SK-N-SH (cell line): ENCODE measurements around the gene C17orf50. TPM values are rescaled to one million over a fixed set of nuclear protein-coding genes. Genes with fewer than 3 reads are reported as not detected.

Experiments used
- CTCF ChIA-PET: fragments of 300-600, 350-600 bp; formaldehyde crosslinking; extraction: SDS; loops from one replicate; lab custom pipeline; 2021; lab: Yijun Ruan, JAX
- POLR2A ChIA-PET: fragments of 350-600 bp; sonication (Branson Sonifier 250); formaldehyde crosslinking; extraction: SDS; loops from one replicate; lab custom pipeline; 2020; ENCODE audit warnings: antibody characterized with exemption, inconsistent platforms; lab: Yijun Ruan, JAX
- DNase-seq: peaks from one replicate; pipeline ENCODE4 v3.0.0; 2012
- H2AFZ ChIP-seq: fragments of 200-600 bp; sonication (generic); 2 replicates; pipeline ENCODE4 v1.8.1; 2016; ENCODE audit warnings: antibody characterized with exemption, mild to moderate bottlenecking, low read depth
- H3F3A ChIP-seq: fragments of 200-600 bp; sonication (generic); replicated peaks from 2 replicates; pipeline ENCODE3; 2016; ENCODE audit warnings: antibody characterized with exemption, mild to moderate bottlenecking; ENCODE audit not compliant: insufficient read depth
- H3K27ac ChIP-seq, 2 experiments: fragments of 200-500 bp in 1 of 2; fragments of 200-600 bp in 1 of 2; sonication (Bioruptor generic) in 1 of 2; sonication (generic), shearing (Covaris generic) in 1 of 2; 2 replicates each; pipeline versions ENCODE4 v1.5.1 to v1.6.1; 2014 to 2016; ENCODE audit warnings: low read depth in 2 of 2, inconsistent platforms in 1 of 2, low read length in 1 of 2, mild to moderate bottlenecking in 1 of 2, mixed read lengths in 1 of 2
- H3K27me3 ChIP-seq: fragments of 200-600 bp; sonication (generic), shearing (Covaris generic); 2 replicates; pipeline ENCODE4 v1.6.1; 2016; ENCODE audit warnings: mixed run types; ENCODE audit not compliant: insufficient read depth
- H3K36me3 ChIP-seq, 2 experiments: fragments of 200-500 bp in 1 of 2; fragments of 200-600 bp in 1 of 2; sonication (Bioruptor generic) in 1 of 2; sonication (generic) in 1 of 2; replicated peaks in 1 of 2; 2 replicates each; pipeline versions ENCODE3 to v1.5.1; 2014 to 2016; ENCODE audit warnings: low read length in 1 of 2, mild to moderate bottlenecking in 1 of 2; ENCODE audit not compliant: insufficient read depth in 2 of 2, control insufficient read depth in 1 of 2
- H3K4me1 ChIP-seq, 2 experiments: fragments of 200-500 bp in 1 of 2; fragments of 200-600 bp in 1 of 2; sonication (Bioruptor generic) in 1 of 2; sonication (generic), shearing (Covaris generic) in 1 of 2; 2 replicates each; pipeline versions ENCODE4 v1.5.1 to v1.6.1; 2014 to 2016; ENCODE audit warnings: low read depth in 1 of 2, low read length in 1 of 2, mixed run types in 1 of 2; ENCODE audit not compliant: insufficient read depth in 2 of 2, control insufficient read depth in 1 of 2
- H3K4me2 ChIP-seq: fragments of 200-600 bp; sonication (generic), shearing (Covaris generic); 2 replicates; pipeline ENCODE4 v1.6.1; 2017; ENCODE audit warnings: mixed run types
- H3K4me3 ChIP-seq, 2 experiments: fragments of 200-500 bp in 1 of 2; fragments of 200-600 bp in 1 of 2; sonication (Bioruptor generic) in 1 of 2; sonication (generic), shearing (Covaris generic) in 1 of 2; 2 replicates each; pipeline versions ENCODE4 v1.5.1 to v1.8.1; 2014 to 2016; ENCODE audit warnings: low read depth in 2 of 2, inconsistent platforms in 1 of 2, low read length in 1 of 2, mild to moderate bottlenecking in 1 of 2, mixed read lengths in 1 of 2, moderate library complexity in 1 of 2
- H3K79me2 ChIP-seq: fragments of 200-600 bp; sonication (generic); 2 replicates; pipeline ENCODE4 v1.8.1; 2017; ENCODE audit warnings: mild to moderate bottlenecking; ENCODE audit not compliant: insufficient read depth
- H3K9ac ChIP-seq: fragments of 200-600 bp; sonication (generic); 2 replicates; pipeline ENCODE4 v1.6.1; 2017; ENCODE audit warnings: mixed run types
- H3K9me2 ChIP-seq: fragments of 200-600 bp; sonication (generic); 2 replicates; pipeline ENCODE4 v1.6.1; 2017; ENCODE audit warnings: mixed run types
- H3K9me3 ChIP-seq: fragments of 200-600 bp; sonication (generic); 2 replicates; pipeline ENCODE4 v1.6.1; 2017; ENCODE audit warnings: mixed run types, mild to moderate bottlenecking, moderate library complexity
- H4K20me1 ChIP-seq: fragments of 200-600 bp; sonication (generic); 2 replicates; pipeline ENCODE4 v1.6.1; 2017; ENCODE audit warnings: mild to moderate bottlenecking, mixed run types; ENCODE audit not compliant: insufficient read depth
- CTCF ChIP-seq: fragments of 200-600 bp; sonication (generic); IDR thresholded peaks from 2 replicates; pipeline ENCODE4 v1.6.1; 2017; ENCODE audit warnings: antibody characterized with exemption, mild to moderate bottlenecking, moderate library complexity
- EZH2phosphoT487 ChIP-seq: fragments of 200-600 bp; sonication (generic); IDR thresholded peaks from 2 replicates; pipeline ENCODE4 v1.6.1; 2017; ENCODE audit warnings: low read depth, mixed run types, mild to moderate bottlenecking, antibody characterized with exemption, moderate library complexity, borderline replicate concordance
- IRF3 ChIP-seq: fragments of 150-350 bp; IDR thresholded peaks from 2 replicates; pipeline ENCODE4 v1.6.1; 2016; ENCODE audit warnings: mild to moderate bottlenecking, low read depth, low read length
- MXI1 ChIP-seq: IDR thresholded peaks from 2 replicates; pipeline ENCODE4 v1.6.1; 2012; ENCODE audit warnings: mild to moderate bottlenecking, low read depth, low read length, improper control_type of control experiment
- PBX3 ChIP-seq: IDR thresholded peaks from 2 replicates; pipeline ENCODE4; 2012
- RFX5 ChIP-seq: IDR thresholded peaks from 2 replicates; pipeline ENCODE4 v1.6.1; 2012; ENCODE audit warnings: mild to moderate bottlenecking, improper control_type of control experiment, low read length
- SMC3 ChIP-seq: IDR thresholded peaks from 2 replicates; pipeline ENCODE4 v1.6.1; 2012; ENCODE audit warnings: low read depth, low read length, improper control_type of control experiment
- ZBTB33 ChIP-seq: IDR thresholded peaks from 2 replicates; pipeline ENCODE4 v1.4.0; 2012; ENCODE audit warnings: low read depth, borderline replicate concordance
- WGBS: methylation state at CpG from one replicate; pipeline ENCODE4 v1.1.6; 2017; ENCODE audit warnings: low lambda C conversion rate; 5-methylcytosine and 5-hydroxymethylcytosine counted together
- polyA plus RNA-seq, 3 experiments: library from polyadenylated mRNA; depleted of rRNA; stranded (reverse); fragments of >200 nt; gene quantifications; 2 replicates each; pipeline ENCODE4 v1.2.3, GENCODE V29; 2012

C17orf50 gene
- polyA plus RNA-seq, 1 of the 3 experiments (the other 2 are of a cell fraction): 0.05 TPM

GRCh38 chr17:35768797-35769196, 8.1 kb downstream of the C17orf50 start:
- Histone ChIP-seq H3K79me2 (no peaks in the 10 kb centered on the region), H3K4me3 (no peak overlapping the region), H3F3A (no peaks in the 10 kb centered on the region), H3K4me2 (no peak overlapping the region), H3K9me3 (no peaks in the 10 kb centered on the region), H3K27me3 (no peaks in the 10 kb centered on the region), H2AFZ (no peak overlapping the region), H3K9me2 (no peaks in the 10 kb centered on the region), H3K27ac (no peak overlapping the region), H4K20me1 (no peaks in the 10 kb centered on the region), H3K36me3 (no peaks in the 10 kb centered on the region), H3K4me1 (peaks cover 0 to 21% of the 10 kb centered on the region in 2 experiments; a peak in 1 of 4 replicates), H3K9ac (no peak overlapping the region)
- ChIA-PET POLR2A (interaction anchor here (1.6 kb wide), 1 partner anchor 40 kb away, joined by 7 read pairs; the partner anchor contains the start of gene TAF15), CTCF (interaction anchor here (0.7 to 31.2 kb wide), 3 partner anchors 11 to 39 kb away, joined by 3 to 809 read pairs (median 13); partner anchors contain the start of gene TAF15)
- TF ChIP-seq SMC3: no peak
- no peak for TF ChIP-seq RFX5
- no peak for TF ChIP-seq MXI1
- TF ChIP-seq PBX3: no peak
- no peak for DNase-seq
- 89% methylated on average over 2 of the region's 2 CpGs for WGBS

- H3K9me2 ChIP-seq: no peaks in the 10 kb centered on the region
These were observed 9.3 kb downstream of the C17orf50 start for GRCh38 chr17:35769895-35770486.

More at GRCh38 chr17:35769895-35770486, 9.3 kb downstream of the C17orf50 start:
- ChIA-PET CTCF (interaction anchor here (0.7 to 31.2 kb wide), 7 partner anchors 11 to 157 kb away, joined by 3 to 809 read pairs (median 4); partner anchors contain the start of gene TAF15), POLR2A (interaction anchor here (1.0 to 1.6 kb wide), 2 partner anchors 17 to 39 kb away, joined by 5 to 7 read pairs; partner anchors contain the start of gene TAF15)
- peak; percentile 24 for DNase-seq
- H3K9me3 ChIP-seq: no peaks in the 10 kb centered on the region
- H3K4me3 ChIP-seq: no peak overlapping the region
- WGBS: 94% methylated on average over 40 of the region's 48 CpGs
- H3K79me2 ChIP-seq: no peaks in the 10 kb centered on the region
- no peaks in the 10 kb centered on the region for H3K36me3 ChIP-seq
- H3K27ac ChIP-seq: no peak overlapping the region
- H2AFZ ChIP-seq: no peak overlapping the region
- H3K27me3 ChIP-seq: no peaks in the 10 kb centered on the region
- H3F3A ChIP-seq: no peaks in the 10 kb centered on the region
- no peak overlapping the region for H3K4me2 ChIP-seq
- no peak for TF ChIP-seq ZBTB33
- TF ChIP-seq IRF3: no peak
- peak; percentile 38 for TF ChIP-seq CTCF
- TF ChIP-seq EZH2phosphoT487: no peak
- H3K9ac ChIP-seq: no peak overlapping the region
- no peaks in the 10 kb centered on the region for H4K20me1 ChIP-seq
- peaks cover 0 to 28% of the 10 kb centered on the region in 2 experiments; a peak in 1 of 4 replicates for H3K4me1 ChIP-seq
